Measurements from ENCODE around the gene XRN1.

DNA sequence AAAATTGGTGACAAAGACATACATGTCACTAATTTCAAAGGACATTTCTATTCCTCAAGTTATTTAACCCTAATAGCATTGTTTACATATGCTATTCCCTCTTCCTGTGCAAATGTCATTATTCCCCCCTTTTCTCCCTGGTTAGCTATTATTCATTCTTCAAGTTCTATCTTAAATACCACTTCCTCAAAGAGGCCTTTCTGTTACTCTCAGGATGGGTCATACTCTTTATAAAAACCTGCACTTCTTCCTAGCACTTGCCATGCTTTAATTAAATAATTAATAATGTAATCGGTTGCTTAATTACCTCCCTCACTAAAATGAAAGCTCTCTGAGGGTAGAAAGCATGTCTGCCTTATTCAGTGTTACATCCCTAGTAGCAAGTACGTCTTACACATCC is 88.5 kb downstream of the XRN1 start:
- TF ChIP-seq, protein P1, sequence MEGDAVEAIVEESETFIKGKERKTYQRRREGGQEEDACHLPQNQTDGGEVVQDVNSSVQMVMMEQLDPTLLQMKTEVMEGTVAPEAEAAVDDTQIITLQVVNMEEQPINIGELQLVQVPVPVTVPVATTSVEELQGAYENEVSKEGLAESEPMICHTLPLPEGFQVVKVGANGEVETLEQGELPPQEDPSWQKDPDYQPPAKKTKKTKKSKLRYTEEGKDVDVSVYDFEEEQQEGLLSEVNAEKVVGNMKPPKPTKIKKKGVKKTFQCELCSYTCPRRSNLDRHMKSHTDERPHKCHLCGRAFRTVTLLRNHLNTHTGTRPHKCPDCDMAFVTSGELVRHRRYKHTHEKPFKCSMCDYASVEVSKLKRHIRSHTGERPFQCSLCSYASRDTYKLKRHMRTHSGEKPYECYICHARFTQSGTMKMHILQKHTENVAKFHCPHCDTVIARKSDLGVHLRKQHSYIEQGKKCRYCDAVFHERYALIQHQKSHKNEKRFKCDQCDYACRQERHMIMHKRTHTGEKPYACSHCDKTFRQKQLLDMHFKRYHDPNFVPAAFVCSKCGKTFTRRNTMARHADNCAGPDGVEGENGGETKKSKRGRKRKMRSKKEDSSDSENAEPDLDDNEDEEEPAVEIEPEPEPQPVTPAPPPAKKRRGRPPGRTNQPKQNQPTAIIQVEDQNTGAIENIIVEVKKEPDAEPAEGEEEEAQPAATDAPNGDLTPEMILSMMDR (IDR thresholded peaks at IDR 0.05 in 2 of 3, conservative IDR thresholded peaks at IDR 0.05 in 1 of 3; ENCODE audit: control insufficient read depth in 2 of 3, extremely low read depth in 1 of 3, insufficient read depth in 1 of 3, low read depth in 3 of 3, low read length in 3 of 3): no peak
- no peak for TF ChIP-seq TCF12 (IDR thresholded peaks at IDR 0.05; ENCODE audit: low read depth, low read length)
- TF ChIP-seq FOS (IDR thresholded peaks at IDR 0.05; ENCODE audit: borderline replicate concordance, extremely low read depth, insufficient read length): no peak
- TF ChIP-seq POLR2AphosphoS5 (IDR thresholded peaks at IDR 0.05; ENCODE audit: low read length): no peak
- TF ChIP-seq POLR2A (IDR thresholded peaks at IDR 0.05; ENCODE audit: low read depth, low read length): no peak
- TF ChIP-seq ELK1 (IDR thresholded peaks at IDR 0.05; ENCODE audit: low read depth, low read length): no peak
- no peak for TF ChIP-seq MAX (IDR thresholded peaks at IDR 0.05; ENCODE audit: low read depth, low read length)
- no peak for TF ChIP-seq EZH2 (IDR thresholded peaks at IDR 0.05; ENCODE audit: borderline replicate concordance, control insufficient read depth, low read depth, low read length)
- no peak for TF ChIP-seq SIN3A (IDR thresholded peaks at IDR 0.05; ENCODE audit: low read depth, low read length)
- TF ChIP-seq SMARCA5 (IDR thresholded peaks at IDR 0.05): no peak
- no peak for TF ChIP-seq NRF1 (conservative IDR thresholded peaks at IDR 0.05; ENCODE audit: low read depth, low read length)
